ENCODE data around the gene MICU1.

DNA sequence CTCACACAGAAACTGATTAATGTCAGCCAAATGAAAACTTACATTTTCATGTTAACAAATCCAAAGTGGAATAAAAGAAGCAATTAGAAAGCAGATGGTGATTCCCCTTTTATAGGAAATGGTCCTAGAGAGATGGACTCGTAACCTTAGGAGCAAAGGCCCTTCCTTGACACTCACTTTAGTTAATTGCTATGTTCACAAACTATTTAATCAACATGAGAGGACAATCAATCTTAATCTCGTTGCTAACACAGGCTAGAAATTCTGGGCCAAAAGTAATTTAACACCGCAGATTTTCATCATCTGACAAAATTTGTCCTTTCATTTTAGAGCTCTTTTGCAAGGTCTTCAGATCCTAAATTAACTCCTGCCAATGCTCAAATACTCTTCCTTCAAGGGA is 207.2 kb downstream of the MICU1 start:
- TF ChIP-seq CTCF (optimal IDR thresholded peaks at IDR 0.05 in 1 of 3, IDR thresholded peaks at IDR 0.05 in 1 of 3, conservative IDR thresholded peaks at IDR 0.05 in 1 of 3; ENCODE audit: extremely low read depth in 1 of 3, insufficient read depth in 2 of 3, low read length in 3 of 3) (no peak), EZH2 (IDR thresholded peaks at IDR 0.05; ENCODE audit: low read length) (no peak)

Measured in keratinocyte (primary cell).